HepG2 (cell line): ENCODE results near the gene ASXL1. TPM values are rescaled to one million over a fixed set of nuclear protein-coding genes. Genes with fewer than 3 reads are reported as not detected.

Experiments used
- CENPX ChIP-seq: sonication (generic); formaldehyde crosslinking; IDR thresholded peaks from 2 replicates; pipeline ENCODE4 v1.9.0; 2021; ENCODE audit warnings: mild to moderate bottlenecking, missing genetic modification reagents, moderate library complexity
- EEA1 ChIP-seq: sonication (generic); formaldehyde crosslinking; IDR thresholded peaks from 2 replicates; pipeline ENCODE4 v1.5.1; 2020; ENCODE audit warnings: mild to moderate bottlenecking, missing genetic modification reagents, borderline replicate concordance
- FOXK1 ChIP-seq: sonication (generic); formaldehyde crosslinking; IDR thresholded peaks from 2 replicates; pipeline ENCODE4 v1.4.0; 2020; ENCODE audit warnings: low read depth, missing genetic modification reagents, borderline replicate concordance
- HNRNPLL ChIP-seq: fragments of 200-400 bp; formaldehyde crosslinking; IDR thresholded peaks from 2 replicates; pipeline ENCODE4 v1.6.1; 2017; ENCODE audit warnings: mild to moderate bottlenecking, low read depth, low read length; ENCODE audit not compliant: poor library complexity, severe bottlenecking
- IRF2 ChIP-seq: IDR thresholded peaks from 2 replicates; pipeline ENCODE4 v1.6.1; 2018; ENCODE audit warnings: missing genetic modification reagents, missing compliant biosample characterization
- MTA1 ChIP-seq: sonication (generic); formaldehyde crosslinking; IDR thresholded peaks from 2 replicates; pipeline ENCODE4 v1.4.0; 2020; ENCODE audit warnings: missing genetic modification reagents, mild to moderate bottlenecking, borderline replicate concordance
- NFE2 ChIP-seq: sonication (generic); formaldehyde crosslinking; IDR thresholded peaks from 2 replicates; pipeline ENCODE4 v1.4.0; 2020; ENCODE audit warnings: missing genetic modification reagents
- SALL2 ChIP-seq: sonication (generic); formaldehyde crosslinking; IDR thresholded peaks from 2 replicates; pipeline ENCODE4 v1.8.1; 2023; ENCODE audit warnings: mild to moderate bottlenecking, missing genetic modification reagents, inconsistent platforms
- TAF1 ChIP-seq: sonication (generic); formaldehyde crosslinking; IDR thresholded peaks from 2 replicates; pipeline ENCODE4 v1.4.0; 2020; ENCODE audit warnings: missing genetic modification reagents
- ZFX ChIP-seq: sonication (generic); formaldehyde crosslinking; IDR thresholded peaks from 2 replicates; pipeline ENCODE4 v1.4.0; 2020; ENCODE audit warnings: mild to moderate bottlenecking, low read depth, missing genetic modification reagents, moderate library complexity
- ZNF263 ChIP-seq: sonication (generic); formaldehyde crosslinking; IDR thresholded peaks from 2 replicates; pipeline ENCODE4 v1.4.0; 2020; ENCODE audit warnings: missing genetic modification reagents
- ZNF501 ChIP-seq: sonication (generic); formaldehyde crosslinking; IDR thresholded peaks from 2 replicates; pipeline ENCODE4 v1.5.1; 2020; ENCODE audit warnings: mild to moderate bottlenecking, moderate library complexity, missing genetic modification reagents
- ZNF776 ChIP-seq: sonication (generic); formaldehyde crosslinking; IDR thresholded peaks from 2 replicates; pipeline ENCODE4 v1.4.0; 2020; ENCODE audit warnings: mild to moderate bottlenecking, missing genetic modification reagents
- polyA plus RNA-seq, 8 experiments: library from polyadenylated mRNA; depleted of rRNA in 3 of 8; stranded (reverse) in 7 of 8; unstranded in 1 of 8; fragments of >200 nt; fragmentation: Illumina TruSeq in 4 of 8; extraction: Trizol in 4 of 8; gene quantifications; 2 replicates each; pipeline versions ENCODE4 v1.2.1 to v1.2.3, GENCODE V29; 2011 to 2016; ENCODE audit warnings: low read depth in 4 of 8, missing spikeins in 1 of 8, mixed read lengths in 1 of 8; ENCODE audit not compliant: insufficient read depth in 1 of 8
- total RNA-seq, 5 experiments: library from RNA; depleted of rRNA; stranded (reverse); fragments of >200 nt; fragmentation: Illumina TruSeq; extraction: Trizol; gene quantifications; 2 replicates each; pipeline ENCODE4 v1.2.3, GENCODE V29; 2016; ENCODE audit warnings: low read depth in 1 of 5
- TF ChIP-seq, protein P1 (sequence below): sonication (generic); formaldehyde crosslinking; IDR thresholded peaks from 2 replicates; pipeline ENCODE4 v1.4.0; 2020; ENCODE audit warnings: mild to moderate bottlenecking, missing genetic modification reagents
- TF ChIP-seq, protein P2 (sequence below): sonication (generic); formaldehyde crosslinking; IDR thresholded peaks from 2 replicates; pipeline ENCODE4 v1.5.0; 2020; ENCODE audit warnings: mild to moderate bottlenecking, missing genetic modification reagents
- TF ChIP-seq, protein P3 (sequence below): sonication (generic); formaldehyde crosslinking; IDR thresholded peaks from 2 replicates; pipeline ENCODE4 v1.5.0; 2020; ENCODE audit warnings: missing genetic modification reagents
- TF ChIP-seq, protein P4 (sequence below): sonication (generic); formaldehyde crosslinking; IDR thresholded peaks from 2 replicates; pipeline ENCODE4 v1.8.1; 2023; ENCODE audit warnings: mild to moderate bottlenecking, inconsistent platforms, moderate library complexity, missing genetic modification reagents, borderline replicate concordance
- TF ChIP-seq, protein P5 (sequence below): sonication (generic); formaldehyde crosslinking; IDR thresholded peaks from 2 replicates; pipeline ENCODE4 v1.4.0; 2020; ENCODE audit warnings: mild to moderate bottlenecking, missing genetic modification reagents
- TF ChIP-seq, protein P6 (sequence below): sonication (generic); formaldehyde crosslinking; IDR thresholded peaks from 2 replicates; pipeline ENCODE4 v1.4.0; 2020; ENCODE audit warnings: missing genetic modification reagents, low read depth, mild to moderate bottlenecking, borderline replicate concordance
- TF ChIP-seq, protein P7 (sequence below): sonication (generic); formaldehyde crosslinking; IDR thresholded peaks from 2 replicates; pipeline ENCODE4 v1.5.0; 2020; ENCODE audit warnings: mild to moderate bottlenecking, missing genetic modification reagents, borderline replicate concordance

ASXL1 gene
- total and polyA plus RNA-seq, 2 of the 13 experiments (the other 11 are each of a cell fraction or from before 2014, with no cell fraction given), result 62.1 to 74.8 TPM

DNA sequence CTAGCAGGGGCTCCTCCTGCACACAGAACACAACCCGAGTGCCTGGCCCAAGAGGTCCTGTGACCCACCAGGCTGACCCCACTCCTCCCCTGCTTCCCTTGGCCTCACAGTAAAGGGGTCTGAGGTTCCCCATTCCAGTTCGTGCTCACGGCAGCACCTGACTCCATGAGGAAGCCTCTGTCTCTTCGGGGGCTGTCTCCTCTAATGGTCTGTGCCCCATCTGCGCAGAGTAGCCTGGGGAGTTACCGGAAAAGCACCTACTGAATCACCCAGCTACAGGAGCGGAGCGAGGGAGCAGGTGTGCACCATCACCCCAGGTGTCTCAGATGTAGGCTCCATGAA, 93.2 kb downstream of the ASXL1 start (continued):
- TF ChIP-seq, protein P1, sequence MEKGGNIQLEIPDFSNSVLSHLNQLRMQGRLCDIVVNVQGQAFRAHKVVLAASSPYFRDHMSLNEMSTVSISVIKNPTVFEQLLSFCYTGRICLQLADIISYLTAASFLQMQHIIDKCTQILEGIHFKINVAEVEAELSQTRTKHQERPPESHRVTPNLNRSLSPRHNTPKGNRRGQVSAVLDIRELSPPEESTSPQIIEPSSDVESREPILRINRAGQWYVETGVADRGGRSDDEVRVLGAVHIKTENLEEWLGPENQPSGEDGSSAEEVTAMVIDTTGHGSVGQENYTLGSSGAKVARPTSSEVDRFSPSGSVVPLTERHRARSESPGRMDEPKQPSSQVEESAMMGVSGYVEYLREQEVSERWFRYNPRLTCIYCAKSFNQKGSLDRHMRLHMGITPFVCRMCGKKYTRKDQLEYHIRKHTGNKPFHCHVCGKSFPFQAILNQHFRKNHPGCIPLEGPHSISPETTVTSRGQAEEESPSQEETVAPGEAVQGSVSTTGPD, result no peak
- TF ChIP-seq, protein P2, sequence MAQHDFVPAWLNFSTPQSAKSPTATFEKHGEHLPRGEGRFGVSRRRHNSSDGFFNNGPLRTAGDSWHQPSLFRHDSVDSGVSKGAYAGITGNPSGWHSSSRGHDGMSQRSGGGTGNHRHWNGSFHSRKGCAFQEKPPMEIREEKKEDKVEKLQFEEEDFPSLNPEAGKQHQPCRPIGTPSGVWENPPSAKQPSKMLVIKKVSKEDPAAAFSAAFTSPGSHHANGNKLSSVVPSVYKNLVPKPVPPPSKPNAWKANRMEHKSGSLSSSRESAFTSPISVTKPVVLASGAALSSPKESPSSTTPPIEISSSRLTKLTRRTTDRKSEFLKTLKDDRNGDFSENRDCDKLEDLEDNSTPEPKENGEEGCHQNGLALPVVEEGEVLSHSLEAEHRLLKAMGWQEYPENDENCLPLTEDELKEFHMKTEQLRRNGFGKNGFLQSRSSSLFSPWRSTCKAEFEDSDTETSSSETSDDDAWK, result no peak
- TF ChIP-seq, protein P3, sequence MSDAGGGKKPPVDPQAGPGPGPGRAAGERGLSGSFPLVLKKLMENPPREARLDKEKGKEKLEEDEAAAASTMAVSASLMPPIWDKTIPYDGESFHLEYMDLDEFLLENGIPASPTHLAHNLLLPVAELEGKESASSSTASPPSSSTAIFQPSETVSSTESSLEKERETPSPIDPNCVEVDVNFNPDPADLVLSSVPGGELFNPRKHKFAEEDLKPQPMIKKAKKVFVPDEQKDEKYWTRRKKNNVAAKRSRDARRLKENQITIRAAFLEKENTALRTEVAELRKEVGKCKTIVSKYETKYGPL (CRISPR knock-in tag), result no peak
- TF ChIP-seq, protein P4, sequence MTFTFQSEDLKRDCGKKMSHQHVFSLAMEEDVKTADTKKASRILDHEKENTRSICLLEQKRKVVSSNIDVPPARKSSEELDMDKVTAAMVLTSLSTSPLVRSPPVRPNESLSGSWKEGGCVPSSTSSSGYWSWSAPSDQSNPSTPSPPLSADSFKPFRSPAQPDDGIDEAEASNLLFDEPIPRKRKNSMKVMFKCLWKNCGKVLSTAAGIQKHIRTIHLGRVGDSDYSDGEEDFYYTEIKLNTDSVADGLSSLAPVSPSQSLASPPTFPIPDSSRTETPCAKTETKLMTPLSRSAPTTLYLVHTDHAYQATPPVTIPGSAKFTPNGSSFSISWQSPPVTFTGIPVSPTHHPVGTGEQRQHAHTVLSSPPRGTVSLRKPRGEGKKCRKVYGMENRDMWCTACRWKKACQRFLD, result no peak
- no peak; the same call in 1 of the 2 replicates for TF ChIP-seq SALL2 (CRISPR knock-in tag)
- TF ChIP-seq, protein P5, sequence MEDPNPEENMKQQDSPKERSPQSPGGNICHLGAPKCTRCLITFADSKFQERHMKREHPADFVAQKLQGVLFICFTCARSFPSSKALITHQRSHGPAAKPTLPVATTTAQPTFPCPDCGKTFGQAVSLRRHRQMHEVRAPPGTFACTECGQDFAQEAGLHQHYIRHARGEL (CRISPR knock-in tag), result 0 out of 2 replicates have a peak, but pooled peaks have one; percentile 58
- no peak for TF ChIP-seq NFE2
- TF ChIP-seq ZNF776 (CRISPR knock-in tag), result 0 out of 2 replicates have a peak, but pooled peaks have one; percentile 42
- TF ChIP-seq ZNF263 (CRISPR knock-in tag), result no peak
- TF ChIP-seq ZNF501 (CRISPR knock-in tag), result 0 out of 2 replicates have a peak, but pooled peaks have one; percentile 23
- TF ChIP-seq TAF1 (CRISPR knock-in tag), result no peak
- TF ChIP-seq, protein P6, sequence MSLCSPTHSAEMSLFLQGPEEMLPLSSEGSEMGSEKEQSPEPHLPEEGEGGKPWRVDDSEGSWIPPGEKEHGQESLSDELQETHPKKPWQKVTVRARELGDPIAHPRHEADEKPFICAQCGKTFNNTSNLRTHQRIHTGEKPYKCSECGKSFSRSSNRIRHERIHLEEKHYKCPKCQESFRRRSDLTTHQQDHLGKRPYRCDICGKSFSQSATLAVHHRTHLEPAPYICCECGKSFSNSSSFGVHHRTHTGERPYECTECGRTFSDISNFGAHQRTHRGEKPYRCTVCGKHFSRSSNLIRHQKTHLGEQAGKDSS, result no peak
- no peak for TF ChIP-seq FOXK1 (CRISPR knock-in tag)
- TF ChIP-seq CENPX (CRISPR knock-in tag), result no peak
- TF ChIP-seq, protein P7, sequence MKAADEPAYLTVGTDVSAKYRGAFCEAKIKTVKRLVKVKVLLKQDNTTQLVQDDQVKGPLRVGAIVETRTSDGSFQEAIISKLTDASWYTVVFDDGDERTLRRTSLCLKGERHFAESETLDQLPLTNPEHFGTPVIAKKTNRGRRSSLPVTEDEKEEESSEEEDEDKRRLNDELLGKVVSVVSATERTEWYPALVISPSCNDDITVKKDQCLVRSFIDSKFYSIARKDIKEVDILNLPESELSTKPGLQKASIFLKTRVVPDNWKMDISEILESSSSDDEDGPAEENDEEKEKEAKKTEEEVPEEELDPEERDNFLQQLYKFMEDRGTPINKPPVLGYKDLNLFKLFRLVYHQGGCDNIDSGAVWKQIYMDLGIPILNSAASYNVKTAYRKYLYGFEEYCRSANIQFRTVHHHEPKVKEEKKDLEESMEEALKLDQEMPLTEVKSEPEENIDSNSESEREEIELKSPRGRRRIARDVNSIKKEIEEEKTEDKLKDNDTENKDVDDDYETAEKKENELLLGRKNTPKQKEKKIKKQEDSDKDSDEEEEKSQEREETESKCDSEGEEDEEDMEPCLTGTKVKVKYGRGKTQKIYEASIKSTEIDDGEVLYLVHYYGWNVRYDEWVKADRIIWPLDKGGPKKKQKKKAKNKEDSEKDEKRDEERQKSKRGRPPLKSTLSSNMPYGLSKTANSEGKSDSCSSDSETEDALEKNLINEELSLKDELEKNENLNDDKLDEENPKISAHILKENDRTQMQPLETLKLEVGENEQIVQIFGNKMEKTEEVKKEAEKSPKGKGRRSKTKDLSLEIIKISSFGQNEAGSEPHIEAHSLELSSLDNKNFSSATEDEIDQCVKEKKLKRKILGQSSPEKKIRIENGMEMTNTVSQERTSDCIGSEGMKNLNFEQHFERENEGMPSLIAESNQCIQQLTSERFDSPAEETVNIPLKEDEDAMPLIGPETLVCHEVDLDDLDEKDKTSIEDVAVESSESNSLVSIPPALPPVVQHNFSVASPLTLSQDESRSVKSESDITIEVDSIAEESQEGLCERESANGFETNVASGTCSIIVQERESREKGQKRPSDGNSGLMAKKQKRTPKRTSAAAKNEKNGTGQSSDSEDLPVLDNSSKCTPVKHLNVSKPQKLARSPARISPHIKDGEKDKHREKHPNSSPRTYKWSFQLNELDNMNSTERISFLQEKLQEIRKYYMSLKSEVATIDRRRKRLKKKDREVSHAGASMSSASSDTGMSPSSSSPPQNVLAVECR (CRISPR knock-in tag), result no peak
- 0 out of 2 replicates have a peak, but pooled peaks have one; percentile 28 for TF ChIP-seq MTA1 (CRISPR knock-in tag)
- TF ChIP-seq HNRNPLL, result no peak
- TF ChIP-seq ZFX (CRISPR knock-in tag), result no peak
- no peak for TF ChIP-seq EEA1 (CRISPR knock-in tag)
- no peak for TF ChIP-seq IRF2 (CRISPR knock-in tag)
